ENCODE results near the gene EPB41L2.

The EPB41L2 gene

GRCh38 chr6:130967502-130968445, 95.3 kb downstream of the EPB41L2 start:
- H3K4me3 ChIP-seq (ENCODE audit: low read length) = no peak overlapping the region
- H3K9me3 ChIP-seq (ENCODE audit: insufficient read depth, low read length) = no peaks in the 10 kb centered on the region
- no peaks in the 10 kb centered on the region for H3K4me1 ChIP-seq (ENCODE audit: low read length)
- no peaks in the 10 kb centered on the region for H3K36me3 ChIP-seq (replicated peaks; ENCODE audit: low read depth, low read length)
- H3K27me3 ChIP-seq (ENCODE audit: low read depth, low read length) = no peaks in the 10 kb centered on the region
- no peak overlapping the region for H3K4me2 ChIP-seq (ENCODE audit: low read length)
- H3K27ac ChIP-seq (ENCODE audit: low read length) = no peak overlapping the region
- no peak for TF ChIP-seq CTCF (IDR thresholded peaks at IDR 0.05; ENCODE audit: low read depth, low read length)
- TF ChIP-seq EZH2phosphoT487 (IDR thresholded peaks at IDR 0.05; ENCODE audit: low read depth) = no peak
- H3K79me2 ChIP-seq (ENCODE audit: low read length) = no peaks in the 10 kb centered on the region
- no peak overlapping the region for H2AFZ ChIP-seq (ENCODE audit: low read depth, low read length)
- H3K9ac ChIP-seq (ENCODE audit: low read length) = no peak overlapping the region
- H4K20me1 ChIP-seq (ENCODE audit: insufficient read depth, low read length) = no peaks in the 10 kb centered on the region

GRCh38 chr6:130966344-130966980, 96.6 kb downstream of the EPB41L2 start:
- Histone ChIP-seq H3K9ac (ENCODE audit: low read length) (no peak overlapping the region), H2AFZ (ENCODE audit: low read depth, low read length) (no peak overlapping the region), H3K4me3 (ENCODE audit: low read length) (no peak overlapping the region), H4K20me1 (ENCODE audit: insufficient read depth, low read length) (no peaks in the 10 kb centered on the region), H3K9me3 (ENCODE audit: insufficient read depth, low read length) (no peaks in the 10 kb centered on the region), H3K79me2 (ENCODE audit: low read length) (no peaks in the 10 kb centered on the region), H3K27me3 (ENCODE audit: low read depth, low read length) (no peaks in the 10 kb centered on the region), H3K36me3 (replicated peaks; ENCODE audit: low read depth, low read length) (no peaks in the 10 kb centered on the region), H3K4me1 (ENCODE audit: low read length) (no peaks in the 10 kb centered on the region), H3K27ac (ENCODE audit: low read length) (no peak overlapping the region), H3K4me2 (ENCODE audit: low read length) (no peak overlapping the region)
- TF ChIP-seq EZH2phosphoT487 (IDR thresholded peaks at IDR 0.05; ENCODE audit: low read depth) = no peak
- TF ChIP-seq CTCF (IDR thresholded peaks at IDR 0.05; ENCODE audit: low read depth, low read length) = no peak

DNA sequence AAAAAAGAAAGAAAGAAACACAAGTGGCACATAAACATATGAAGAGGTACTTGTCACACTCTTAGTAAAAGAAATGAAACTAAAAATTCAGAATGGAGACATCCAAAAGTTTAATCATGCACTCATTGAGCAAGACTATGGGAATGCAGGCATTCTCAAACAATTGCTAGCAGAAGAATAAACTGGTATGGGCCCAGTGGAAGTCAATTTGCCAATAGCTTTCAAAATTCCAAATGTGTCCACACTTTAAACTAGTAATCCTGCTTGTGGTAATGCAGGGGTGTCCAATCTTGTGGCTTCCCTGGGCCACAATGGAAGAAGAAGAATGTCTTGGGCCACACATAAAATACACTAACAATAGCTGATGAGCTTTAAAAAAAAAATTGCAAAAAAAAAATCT, 97.4 kb downstream of the EPB41L2 start:
- Histone ChIP-seq H2AFZ (ENCODE audit: low read depth, low read length) (no peak overlapping the region), H3K9me3 (ENCODE audit: insufficient read depth, low read length) (no peaks in the 10 kb centered on the region), H3K4me2 (ENCODE audit: low read length) (no peak overlapping the region), H3K27ac (ENCODE audit: low read length) (no peak overlapping the region), H3K9ac (ENCODE audit: low read length) (no peak overlapping the region), H4K20me1 (ENCODE audit: insufficient read depth, low read length) (no peaks in the 10 kb centered on the region), H3K4me1 (ENCODE audit: low read length) (no peaks in the 10 kb centered on the region), H3K36me3 (replicated peaks; ENCODE audit: low read depth, low read length) (no peaks in the 10 kb centered on the region), H3K79me2 (ENCODE audit: low read length) (no peaks in the 10 kb centered on the region), H3K27me3 (ENCODE audit: low read depth, low read length) (no peaks in the 10 kb centered on the region), H3K4me3 (ENCODE audit: low read length) (no peak overlapping the region)
- TF ChIP-seq EZH2phosphoT487 (IDR thresholded peaks at IDR 0.05; ENCODE audit: low read depth) = no peak
- no peak for TF ChIP-seq CTCF (IDR thresholded peaks at IDR 0.05; ENCODE audit: low read depth, low read length)
